Measurements from ENCODE around the gene RAB18.

DNA sequence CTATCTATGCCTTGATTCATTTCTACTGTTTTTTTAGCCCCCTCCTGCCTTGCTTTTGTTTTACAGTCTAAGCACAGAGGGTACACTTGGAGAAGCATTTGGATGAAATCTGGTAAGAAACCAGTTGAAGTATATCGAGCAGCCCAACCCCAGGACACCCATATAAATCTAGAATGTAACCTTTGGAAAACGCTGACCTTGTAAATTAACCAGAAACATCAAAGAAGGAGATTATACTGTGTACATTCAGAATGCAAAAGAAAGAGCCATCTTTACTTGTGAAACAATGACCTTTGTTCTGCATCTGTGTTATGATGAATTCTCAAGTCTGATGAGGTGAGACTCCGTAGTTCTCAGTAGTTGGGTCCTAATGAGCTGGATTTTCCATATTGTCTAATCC is 49.3 kb upstream of the RAB18 start:
- TF ChIP-seq, protein P1, sequence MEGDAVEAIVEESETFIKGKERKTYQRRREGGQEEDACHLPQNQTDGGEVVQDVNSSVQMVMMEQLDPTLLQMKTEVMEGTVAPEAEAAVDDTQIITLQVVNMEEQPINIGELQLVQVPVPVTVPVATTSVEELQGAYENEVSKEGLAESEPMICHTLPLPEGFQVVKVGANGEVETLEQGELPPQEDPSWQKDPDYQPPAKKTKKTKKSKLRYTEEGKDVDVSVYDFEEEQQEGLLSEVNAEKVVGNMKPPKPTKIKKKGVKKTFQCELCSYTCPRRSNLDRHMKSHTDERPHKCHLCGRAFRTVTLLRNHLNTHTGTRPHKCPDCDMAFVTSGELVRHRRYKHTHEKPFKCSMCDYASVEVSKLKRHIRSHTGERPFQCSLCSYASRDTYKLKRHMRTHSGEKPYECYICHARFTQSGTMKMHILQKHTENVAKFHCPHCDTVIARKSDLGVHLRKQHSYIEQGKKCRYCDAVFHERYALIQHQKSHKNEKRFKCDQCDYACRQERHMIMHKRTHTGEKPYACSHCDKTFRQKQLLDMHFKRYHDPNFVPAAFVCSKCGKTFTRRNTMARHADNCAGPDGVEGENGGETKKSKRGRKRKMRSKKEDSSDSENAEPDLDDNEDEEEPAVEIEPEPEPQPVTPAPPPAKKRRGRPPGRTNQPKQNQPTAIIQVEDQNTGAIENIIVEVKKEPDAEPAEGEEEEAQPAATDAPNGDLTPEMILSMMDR (IDR thresholded peaks at IDR 0.05), result no peak
- TF ChIP-seq EP300 (IDR thresholded peaks at IDR 0.05), result no peak

All from ovary (tissue), 3 donors.